ENCODE results near the gene BCDIN3D. TPM values are rescaled to one million over a fixed set of nuclear protein-coding genes. Genes with fewer than 3 reads are reported as not detected.
"Not testable (repeated sequence)": the region's sequence is repeated elsewhere in the genome, so short reads cannot be mapped to it uniquely, and the experiment has no call there.

The BCDIN3D gene
- total and polyA plus RNA-seq, 11 donors = 1.6 to 3.9 (median 2.3) TPM

DNA sequence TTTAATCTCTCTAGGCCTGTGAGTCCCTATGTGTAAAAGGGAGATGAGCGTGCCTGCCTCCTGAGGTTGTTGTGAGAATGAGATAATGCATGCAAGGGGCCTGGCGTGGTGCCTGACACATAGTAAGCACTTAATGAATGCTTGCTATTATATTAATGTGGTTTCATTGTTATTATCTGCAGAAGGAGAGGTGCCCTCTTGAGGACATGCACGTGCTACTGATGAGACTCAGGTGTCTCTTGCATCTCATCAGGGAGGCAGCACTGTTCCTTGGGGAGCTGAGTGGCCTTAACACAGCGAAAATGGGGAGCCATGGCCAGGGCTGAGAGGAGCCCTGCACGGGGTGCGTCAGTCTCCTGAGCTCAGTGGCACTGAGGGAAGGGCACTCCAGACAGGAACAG lies 29.9 kb upstream of the BCDIN3D start:
- H3K4me3 ChIP-seq = no peak overlapping the region
- 58 to 76% (median 67%) methylated on average over 5 to 6 of the region's 6 CpGs for WGBS, 4 donors
- no peak overlapping the region for H3K27ac ChIP-seq
- ATAC-seq = no peak
- peaks cover 4 to 37% (median 23%) of the 10 kb centered on the region in 12 donors for H3K4me1 ChIP-seq
- H3K27me3 ChIP-seq = no peaks in the 10 kb centered on the region
- no peaks in the 10 kb centered on the region for H3K36me3 ChIP-seq
- intact Hi-C loops (cut with DNase I) = loop anchor here in 1 of 10 donors (5.0 to 10.0 kb wide), 2 partner anchors 72 to 185 kb away; partner anchors contain the start of gene ASIC1
- H3K9me3 ChIP-seq = no peaks in the 10 kb centered on the region
- peak in 1 of 5 donors; percentile 49 for DNase-seq
- TF ChIP-seq, protein P1, sequence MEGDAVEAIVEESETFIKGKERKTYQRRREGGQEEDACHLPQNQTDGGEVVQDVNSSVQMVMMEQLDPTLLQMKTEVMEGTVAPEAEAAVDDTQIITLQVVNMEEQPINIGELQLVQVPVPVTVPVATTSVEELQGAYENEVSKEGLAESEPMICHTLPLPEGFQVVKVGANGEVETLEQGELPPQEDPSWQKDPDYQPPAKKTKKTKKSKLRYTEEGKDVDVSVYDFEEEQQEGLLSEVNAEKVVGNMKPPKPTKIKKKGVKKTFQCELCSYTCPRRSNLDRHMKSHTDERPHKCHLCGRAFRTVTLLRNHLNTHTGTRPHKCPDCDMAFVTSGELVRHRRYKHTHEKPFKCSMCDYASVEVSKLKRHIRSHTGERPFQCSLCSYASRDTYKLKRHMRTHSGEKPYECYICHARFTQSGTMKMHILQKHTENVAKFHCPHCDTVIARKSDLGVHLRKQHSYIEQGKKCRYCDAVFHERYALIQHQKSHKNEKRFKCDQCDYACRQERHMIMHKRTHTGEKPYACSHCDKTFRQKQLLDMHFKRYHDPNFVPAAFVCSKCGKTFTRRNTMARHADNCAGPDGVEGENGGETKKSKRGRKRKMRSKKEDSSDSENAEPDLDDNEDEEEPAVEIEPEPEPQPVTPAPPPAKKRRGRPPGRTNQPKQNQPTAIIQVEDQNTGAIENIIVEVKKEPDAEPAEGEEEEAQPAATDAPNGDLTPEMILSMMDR (IDR thresholded peaks at IDR 0.05) = no peak
- no peak for TF ChIP-seq POLR2A (IDR thresholded peaks at IDR 0.05)

DNA sequence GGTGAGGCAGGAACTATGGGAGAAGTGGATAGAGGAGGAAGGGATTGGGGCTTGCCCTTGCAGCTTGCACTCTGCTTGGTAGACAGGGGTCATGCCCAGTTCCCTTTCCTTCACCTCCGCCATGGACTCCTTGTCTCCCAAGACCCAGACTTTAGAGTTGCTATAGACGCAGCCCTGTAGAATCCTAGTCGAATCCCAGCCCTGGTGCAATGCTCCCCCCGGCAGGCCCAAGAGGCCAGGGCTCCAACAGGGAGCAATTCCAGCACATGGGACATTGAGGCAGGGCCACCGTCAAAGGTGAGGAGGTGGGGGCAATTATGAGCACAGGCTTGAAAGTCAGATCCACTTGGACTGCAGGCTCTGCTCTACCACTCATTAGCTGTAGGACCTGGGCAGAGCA lies 29.5 kb upstream of the BCDIN3D start:
- ATAC-seq = no peak
- no peak overlapping the region for H3K4me3 ChIP-seq
- no peak overlapping the region for H3K27ac ChIP-seq
- no peaks in the 10 kb centered on the region for H3K27me3 ChIP-seq
- no peak for TF ChIP-seq POLR2A (IDR thresholded peaks at IDR 0.05)
- TF ChIP-seq, protein P1 (IDR thresholded peaks at IDR 0.05) = no peak
- 92 to 100% (median 93%) methylated on average over 3 to 5 of the region's 5 CpGs for WGBS, 4 donors
- peaks cover 4 to 41% (median 27%) of the 10 kb centered on the region in 12 donors for H3K4me1 ChIP-seq
- DNase-seq = peak in 1 of 5 donors; percentile 11
- intact Hi-C loops (cut with DNase I) = loop anchor here in 1 of 10 donors (5.0 to 10.0 kb wide), 2 partner anchors 72 to 185 kb away; partner anchors contain the start of gene ASIC1
- H3K9me3 ChIP-seq = no peaks in the 10 kb centered on the region
- no peaks in the 10 kb centered on the region for H3K36me3 ChIP-seq

DNA sequence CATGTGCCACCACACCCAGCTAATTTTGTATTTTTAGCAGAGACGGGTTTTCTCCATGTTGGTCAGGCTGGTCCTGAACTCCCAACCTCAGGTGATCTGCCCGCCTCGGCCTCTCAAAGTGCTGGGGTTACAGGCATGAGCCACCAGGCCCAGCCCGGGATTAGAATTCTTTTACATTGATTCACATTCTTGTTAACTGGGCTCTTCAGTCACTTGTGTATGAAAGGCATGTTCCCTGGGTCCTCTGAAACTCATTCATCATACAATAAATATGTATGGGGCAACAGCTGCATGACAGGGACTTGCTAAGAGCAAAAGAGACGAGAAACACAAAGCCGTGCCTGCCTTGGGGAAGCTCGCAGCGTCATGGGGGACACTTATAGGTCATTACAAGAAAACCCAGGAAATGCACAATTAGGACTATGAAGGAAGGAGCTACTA lies 28.9 kb upstream of the BCDIN3D start:
- H3K4me3 ChIP-seq, H3K9me3 ChIP-seq, H3K36me3 ChIP-seq, ATAC-seq, H3K27me3 ChIP-seq, H3K27ac ChIP-seq: not testable (repeated sequence)
- intact Hi-C loops (cut with DNase I) = loop anchor here in 1 of 10 donors (5.0 to 10.0 kb wide), 2 partner anchors 73 to 185 kb away; partner anchors contain the start of gene ASIC1
- peaks cover 4 to 46% (median 29%) of the 10 kb centered on the region in 12 donors for H3K4me1 ChIP-seq
- peak in 1 of 5 donors; percentile 6 for DNase-seq
- 93 to 99% (median 95%) methylated on average over 8 of the region's 8 CpGs for WGBS, 4 donors

DNA sequence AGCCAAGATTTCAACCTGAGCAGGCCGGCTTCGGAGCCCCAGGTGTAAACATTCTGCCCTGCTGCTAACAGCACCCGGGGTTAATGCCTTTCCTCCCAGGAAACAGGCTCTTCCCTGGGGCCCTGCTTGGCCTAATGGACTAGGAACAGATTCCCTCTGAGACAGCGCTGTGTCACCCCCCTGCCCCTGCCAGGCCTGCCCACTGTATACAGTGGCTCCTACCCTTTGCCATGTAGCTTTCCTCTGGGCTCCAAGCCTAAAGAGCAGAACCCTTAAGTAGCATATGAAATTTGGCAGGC lies 28.3 kb upstream of the BCDIN3D start:
- intact Hi-C loops (cut with DNase I) = loop anchor here in 1 of 10 donors (5.0 to 10.0 kb wide), 2 partner anchors 74 to 186 kb away; partner anchors contain the start of gene ASIC1
- ATAC-seq (no peak), DNase-seq (no peak)
- WGBS, 4 donors = 83 to 91% (median 87%) methylated on average over 4 of the region's 4 CpGs
- Histone ChIP-seq H3K4me3 (no peak overlapping the region), H3K27ac (no peak overlapping the region), H3K36me3 (no peaks in the 10 kb centered on the region), H3K27me3 (peaks cover 0 to 4% (median 0%) of the 10 kb centered on the region in 9 donors), H3K9me3 (no peaks in the 10 kb centered on the region), H3K4me1 (peaks cover 4 to 46% (median 29%) of the 10 kb centered on the region in 12 donors)
- TF ChIP-seq, protein P1 (IDR thresholded peaks at IDR 0.05) = no peak
- no peak for TF ChIP-seq POLR2A (IDR thresholded peaks at IDR 0.05)

Measured in heart left ventricle (tissue), 16 donors.